GM19043 (cell line): ENCODE results near the gene YWHAB.
"Not testable (repeated sequence)": the region's sequence is repeated elsewhere in the genome, so short reads cannot be mapped to it uniquely, and the experiment has no call there.

ENCODE experiments used
- ATAC-seq: cut with Tn5 transposase; IDR thresholded peaks from one replicate; pipeline ENCODE4 v1.9.1; 2021; ENCODE audit warnings: low read depth; ENCODE audit not compliant: unreplicated experiment

YWHAB gene

GRCh38 chr20:44866703-44867335 lies 18.7 kb upstream of the YWHAB start:
- no peak for ATAC-seq

- no peak for ATAC-seq
These were observed 16.0 kb upstream of the YWHAB start for GRCh38 chr20:44869471-44869870.

DNA sequence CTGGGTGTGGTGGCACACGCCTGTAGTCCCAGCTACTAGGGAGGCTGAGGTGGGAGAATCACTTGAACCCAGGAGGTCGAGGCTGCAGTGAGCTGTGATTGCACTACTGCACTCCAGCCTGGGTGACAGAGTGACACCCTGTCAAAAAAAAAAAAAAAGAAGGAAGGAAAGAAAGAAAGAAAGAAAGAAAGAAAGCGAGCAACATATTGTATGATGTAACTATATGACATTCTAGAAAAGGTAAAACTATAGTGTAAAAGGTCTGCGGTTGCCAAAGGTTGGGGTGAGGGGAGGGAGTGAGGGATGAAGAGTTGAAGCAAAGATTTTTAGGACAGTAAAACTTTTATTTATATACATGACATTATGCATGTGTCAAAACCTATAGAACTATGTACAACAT lies 3.1 kb upstream of the YWHAB start:
- ATAC-seq: not testable (repeated sequence)

DNA sequence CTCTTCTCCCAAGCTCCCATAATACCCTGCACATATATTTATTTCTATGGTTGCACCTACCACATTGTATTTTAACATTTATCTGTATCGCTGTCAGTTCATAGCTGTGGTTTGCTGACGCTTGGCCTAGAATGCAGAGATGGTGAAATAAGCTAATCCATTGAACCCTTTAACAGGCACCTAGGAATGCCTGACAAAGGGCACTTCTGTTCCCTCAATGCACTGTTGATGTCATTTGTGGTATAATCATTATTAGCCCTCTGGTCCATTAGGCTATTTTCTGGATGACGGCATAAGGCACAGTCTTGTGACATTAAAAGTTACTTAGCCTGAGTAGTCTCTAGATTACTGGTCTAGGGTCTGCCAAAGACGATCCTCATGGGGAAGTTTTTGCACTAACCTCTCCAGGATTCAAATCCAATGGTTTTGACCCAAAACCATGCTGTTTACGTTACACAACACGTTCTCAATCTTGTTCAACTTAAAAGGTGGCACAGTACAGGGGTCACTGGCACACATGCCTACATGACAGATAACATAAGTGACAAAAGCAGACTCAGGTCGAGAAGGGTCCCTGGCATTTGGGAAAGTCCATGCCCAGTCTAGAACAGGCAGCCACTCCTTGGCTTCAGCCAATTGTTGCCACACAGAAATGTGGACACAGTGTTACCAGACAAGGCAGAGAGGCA lies 2.1 kb upstream of the YWHAB start:
- no peak for ATAC-seq

- ATAC-seq: no peak
These were observed 556 bp upstream of the YWHAB start for GRCh38 chr20:44884907-44885391.

DNA sequence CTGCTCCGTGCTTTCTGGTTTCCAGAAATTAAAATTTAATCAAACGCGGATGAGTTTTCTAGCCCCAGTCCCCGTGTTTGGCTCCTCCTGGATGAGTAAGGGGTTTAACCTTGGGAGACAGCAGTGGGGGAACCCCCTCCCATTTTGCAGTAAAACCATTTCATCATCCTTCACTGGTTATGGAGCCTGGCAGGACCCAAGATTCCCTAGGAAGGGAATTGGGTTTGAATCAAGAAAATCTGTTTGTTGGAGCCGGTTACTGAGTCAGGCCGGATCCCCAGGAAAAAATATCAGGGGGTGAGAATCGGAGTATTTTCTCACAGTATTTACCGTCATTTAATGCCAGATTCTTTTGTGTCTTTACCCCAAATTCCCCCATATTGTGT lies 754 bp downstream of the YWHAB start:
- ATAC-seq: no peak

- ATAC-seq: no peak
These were observed 1.3 kb downstream of the YWHAB start for GRCh38 chr20:44886828-44887227.

- ATAC-seq: no peak
These were observed 2.0 kb downstream of the YWHAB start for GRCh38 chr20:44887466-44887865.

- ATAC-seq: no peak
These were observed 3.0 kb downstream of the YWHAB start for GRCh38 chr20:44888226-44889103.

GRCh38 chr20:44891826-44892225 lies 6.3 kb downstream of the YWHAB start:
- ATAC-seq: no peak

DNA sequence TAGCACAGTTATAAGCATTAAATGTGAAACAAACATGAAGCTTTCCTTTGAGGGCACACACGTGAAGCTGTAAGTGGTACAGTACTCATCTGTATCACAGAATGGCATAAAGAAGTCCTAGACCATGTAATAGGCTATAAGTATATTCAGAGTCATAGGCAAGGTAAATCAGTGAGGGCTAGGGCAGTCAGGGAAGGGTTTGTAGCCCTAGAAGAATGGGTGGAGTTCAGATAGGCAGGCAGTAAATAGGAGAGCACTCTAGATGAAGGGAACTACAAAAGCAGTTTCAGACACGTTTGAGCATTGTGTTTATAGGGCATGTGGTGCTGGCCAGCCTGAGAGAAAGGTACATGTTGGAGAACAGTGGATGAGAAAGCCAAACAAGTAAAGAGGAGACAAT lies 9.5 kb downstream of the YWHAB start:
- ATAC-seq: no peak

- ATAC-seq: no peak
These were observed 11.1 kb downstream of the YWHAB start for GRCh38 chr20:44896583-44896982.

- no peak for ATAC-seq
These were observed 11.6 kb downstream of the YWHAB start for GRCh38 chr20:44897133-44897532.

- ATAC-seq: no peak
These were observed 14.8 kb downstream of the YWHAB start for GRCh38 chr20:44900231-44900854.

GRCh38 chr20:44901974-44902373 lies 16.5 kb downstream of the YWHAB start:
- no peak for ATAC-seq

DNA sequence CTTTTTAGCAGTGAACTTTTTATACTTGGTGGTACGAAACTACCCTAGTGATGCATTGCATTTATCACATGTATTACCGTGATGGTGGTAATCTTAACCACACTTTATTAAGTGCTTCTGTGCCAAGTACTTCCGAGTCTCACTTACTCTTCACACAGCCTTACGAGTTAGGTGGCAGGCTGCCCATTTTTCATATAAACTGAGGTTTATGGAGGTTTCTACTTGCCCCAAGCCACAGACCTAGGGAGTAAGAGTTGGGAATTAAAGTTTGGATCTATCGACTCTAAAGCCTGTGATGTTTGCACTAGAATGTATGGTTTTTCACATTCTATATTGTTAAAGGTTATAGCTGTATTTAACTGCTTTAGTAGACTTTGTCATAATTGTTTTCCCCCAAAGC lies 18.9 kb downstream of the YWHAB start:
- no peak for ATAC-seq

GRCh38 chr20:44908987-44909871 lies 23.7 kb downstream of the YWHAB start:
- no peak for ATAC-seq

DNA sequence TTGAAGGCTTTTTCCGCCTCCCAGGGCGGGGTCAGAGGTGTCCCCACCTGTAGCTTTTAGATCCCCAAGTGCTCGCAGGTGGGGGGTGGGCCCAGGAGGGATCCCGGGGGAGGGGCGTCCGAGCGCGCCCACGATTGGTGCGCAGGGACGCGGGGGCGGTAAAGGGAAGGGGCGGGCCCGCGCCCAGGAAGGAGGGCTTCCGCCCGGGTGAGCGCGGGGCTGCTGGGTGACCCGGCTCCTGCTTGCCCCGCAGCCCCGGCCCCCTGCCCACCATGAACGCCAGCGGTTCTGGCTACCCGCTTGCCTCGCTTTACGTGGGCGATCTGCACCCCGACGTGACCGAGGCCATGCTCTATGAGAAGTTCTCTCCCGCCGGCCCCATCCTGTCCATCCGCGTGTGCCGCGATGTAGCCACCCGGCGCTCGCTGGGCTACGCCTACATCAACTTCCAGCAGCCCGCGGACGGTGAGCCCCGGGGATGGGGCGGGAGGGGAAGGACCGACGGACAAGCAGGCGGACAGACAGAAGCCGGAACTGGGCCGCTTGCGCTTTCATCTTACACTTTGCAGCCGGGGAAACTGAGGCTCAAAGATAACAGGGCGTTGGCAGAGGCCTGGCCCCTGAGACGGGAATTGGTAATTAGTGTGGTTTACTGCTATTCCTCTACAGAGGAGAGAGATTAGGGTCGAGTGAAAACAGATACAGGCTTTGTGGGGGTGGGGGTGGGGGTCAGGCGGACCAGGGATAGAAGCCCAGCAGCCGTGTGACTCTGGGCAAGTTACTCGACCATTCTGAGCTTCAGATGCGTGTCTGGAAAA lies 24.6 kb downstream of the YWHAB start, which contains the start of gene PABPC1L:
PABPC1L (plus strand) TSS at position 189 of the 818 bp plus-strand sequence; CDS start at position 273, 84 bp downstream.
- peak; percentile 83 for ATAC-seq

DNA sequence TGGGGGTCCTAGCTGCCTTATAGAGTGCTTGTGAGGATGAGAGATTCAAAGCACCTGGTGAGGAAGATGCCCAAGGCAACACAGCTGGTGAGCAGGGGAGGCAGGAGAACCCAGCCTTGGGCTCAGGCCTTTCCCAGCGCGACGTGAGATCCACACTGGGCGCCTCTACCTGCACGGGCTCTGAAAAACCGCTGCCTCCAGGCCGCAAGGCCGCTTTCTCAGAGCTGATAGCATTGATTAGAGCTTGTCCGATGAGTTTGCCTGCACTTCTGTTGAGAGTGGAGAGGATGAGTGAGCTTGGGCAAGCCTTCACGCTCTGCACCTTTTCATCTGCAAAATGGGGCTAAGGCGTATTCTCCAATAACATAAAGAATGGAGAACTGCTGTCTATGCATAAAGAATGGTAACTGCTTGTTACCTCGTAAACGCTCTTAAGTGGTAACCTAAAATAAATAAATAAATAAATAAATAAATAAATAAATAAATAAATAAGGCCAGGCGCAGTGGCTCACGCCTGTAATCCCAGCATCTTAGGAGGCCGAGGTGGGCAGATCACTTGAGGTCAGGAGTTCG lies 25.3 kb downstream of the YWHAB start:
- no peak for ATAC-seq
